HG02973 (cell line): ENCODE measurements around the gene STRA6.

Experiments used
- ATAC-seq: cut with Tn5 transposase; IDR thresholded peaks from one replicate; pipeline ENCODE4 v1.9.1; 2021; ENCODE audit warnings: moderate library complexity; ENCODE audit not compliant: unreplicated experiment

The STRA6 gene

DNA sequence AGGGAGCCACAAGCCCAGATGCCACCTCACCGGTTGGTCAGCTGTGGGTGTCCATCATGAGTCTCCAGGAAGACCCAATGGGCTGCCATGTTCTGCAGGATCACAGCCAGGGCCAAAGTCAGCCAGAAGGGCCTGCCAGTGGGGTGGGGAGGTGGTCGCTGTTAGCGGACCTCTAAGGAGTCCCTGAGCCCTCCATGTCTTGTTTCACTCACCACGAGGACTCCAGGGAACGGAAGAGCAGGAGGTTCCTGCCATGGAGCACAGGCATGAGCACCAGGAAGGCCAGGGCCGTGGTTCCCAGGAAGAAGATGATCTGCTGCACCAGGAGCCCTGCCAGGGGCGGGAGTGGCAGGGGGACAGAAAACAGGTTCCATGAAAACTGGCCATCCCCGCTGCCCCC lies 20.5 kb downstream of the STRA6 start:
- no peak for ATAC-seq

- ATAC-seq, result no peak
Observed at GRCh38 chr15:74180881-74181602, 21.5 kb downstream of the STRA6 start.

GRCh38 chr15:74179983-74180880 lies 22.4 kb downstream of the STRA6 start:
- ATAC-seq, result no peak

- ATAC-seq, result no peak
Observed at GRCh38 chr15:74179101-74179841, 23.3 kb downstream of the STRA6 start.

DNA sequence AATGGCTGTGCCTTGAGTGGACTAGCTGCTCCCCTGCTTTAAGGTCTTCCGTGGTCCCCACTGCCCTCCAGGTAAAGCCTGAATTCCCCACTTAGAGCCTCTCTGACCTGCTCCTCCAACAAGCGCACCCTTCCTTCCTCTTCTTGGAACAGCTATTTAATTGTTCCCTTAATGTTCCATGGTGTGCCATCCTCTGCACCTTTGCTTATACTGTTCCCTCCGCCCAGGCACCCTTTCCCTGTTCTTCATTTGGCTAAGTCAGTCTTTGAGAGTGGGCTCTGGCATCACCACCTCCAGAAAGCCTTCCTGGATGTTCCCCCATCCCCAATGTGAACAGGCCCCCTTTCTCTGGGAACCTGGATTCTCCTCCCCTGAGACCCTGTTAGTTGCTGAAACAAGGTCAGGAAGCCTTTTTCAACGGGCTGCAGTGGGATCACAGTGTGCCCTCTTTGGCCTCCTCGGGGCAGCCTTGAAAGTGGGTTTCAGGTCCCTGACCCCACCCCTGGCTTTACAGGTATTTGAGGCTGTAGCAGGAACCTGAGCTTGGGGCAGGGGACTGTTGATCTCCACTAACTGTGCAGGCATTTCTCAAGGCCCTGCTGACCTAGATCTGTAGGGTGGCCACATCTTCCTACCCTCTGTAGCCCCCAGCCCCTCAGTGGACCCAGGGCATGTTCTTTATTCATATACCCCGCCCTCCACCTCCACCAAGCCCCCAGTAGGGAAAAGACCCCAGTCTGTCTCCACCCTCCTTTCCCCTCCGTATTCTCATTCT lies 24.1 kb downstream of the STRA6 start:
- no peak for ATAC-seq

DNA sequence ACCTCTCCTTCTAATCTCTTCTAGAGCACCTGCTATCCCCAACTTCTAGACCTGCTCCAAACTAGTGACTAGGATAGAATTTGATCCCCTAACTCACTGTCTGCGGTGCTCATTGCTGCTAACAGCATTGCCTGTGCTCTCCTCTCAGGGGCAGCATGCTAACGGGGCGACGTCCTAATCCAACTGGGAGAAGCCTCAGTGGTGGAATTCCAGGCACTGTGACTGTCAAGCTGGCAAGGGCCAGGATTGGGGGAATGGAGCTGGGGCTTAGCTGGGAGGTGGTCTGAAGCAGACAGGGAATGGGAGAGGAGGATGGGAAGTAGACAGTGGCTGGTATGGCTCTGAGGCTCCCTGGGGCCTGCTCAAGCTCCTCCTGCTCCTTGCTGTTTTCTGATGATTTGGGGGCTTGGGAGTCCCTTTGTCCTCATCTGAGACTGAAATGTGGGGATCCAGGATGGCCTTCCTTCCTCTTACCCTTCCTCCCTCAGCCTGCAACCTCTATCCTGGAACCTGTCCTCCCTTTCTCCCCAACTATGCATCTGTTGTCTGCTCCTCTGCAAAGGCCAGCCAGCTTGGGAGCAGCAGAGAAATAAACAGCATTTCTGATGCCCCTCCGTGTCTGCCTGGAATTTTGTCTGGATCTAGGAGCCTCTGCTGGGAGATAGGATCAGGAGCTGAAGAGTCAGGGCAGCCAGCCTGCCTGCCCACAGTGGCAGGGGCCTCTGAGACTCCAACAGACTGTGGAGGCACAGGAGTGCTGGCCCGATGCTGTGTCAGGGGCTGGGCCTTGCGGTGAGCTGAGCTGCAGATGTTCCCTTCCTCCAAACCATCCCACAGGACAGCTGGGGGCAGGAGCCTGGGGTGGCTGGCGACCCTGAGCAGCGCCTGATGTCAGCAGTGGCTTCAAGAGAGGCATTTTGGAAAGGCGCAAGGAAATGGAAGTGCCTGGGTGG lies 26.0 kb downstream of the STRA6 start:
- no peak for ATAC-seq

DNA sequence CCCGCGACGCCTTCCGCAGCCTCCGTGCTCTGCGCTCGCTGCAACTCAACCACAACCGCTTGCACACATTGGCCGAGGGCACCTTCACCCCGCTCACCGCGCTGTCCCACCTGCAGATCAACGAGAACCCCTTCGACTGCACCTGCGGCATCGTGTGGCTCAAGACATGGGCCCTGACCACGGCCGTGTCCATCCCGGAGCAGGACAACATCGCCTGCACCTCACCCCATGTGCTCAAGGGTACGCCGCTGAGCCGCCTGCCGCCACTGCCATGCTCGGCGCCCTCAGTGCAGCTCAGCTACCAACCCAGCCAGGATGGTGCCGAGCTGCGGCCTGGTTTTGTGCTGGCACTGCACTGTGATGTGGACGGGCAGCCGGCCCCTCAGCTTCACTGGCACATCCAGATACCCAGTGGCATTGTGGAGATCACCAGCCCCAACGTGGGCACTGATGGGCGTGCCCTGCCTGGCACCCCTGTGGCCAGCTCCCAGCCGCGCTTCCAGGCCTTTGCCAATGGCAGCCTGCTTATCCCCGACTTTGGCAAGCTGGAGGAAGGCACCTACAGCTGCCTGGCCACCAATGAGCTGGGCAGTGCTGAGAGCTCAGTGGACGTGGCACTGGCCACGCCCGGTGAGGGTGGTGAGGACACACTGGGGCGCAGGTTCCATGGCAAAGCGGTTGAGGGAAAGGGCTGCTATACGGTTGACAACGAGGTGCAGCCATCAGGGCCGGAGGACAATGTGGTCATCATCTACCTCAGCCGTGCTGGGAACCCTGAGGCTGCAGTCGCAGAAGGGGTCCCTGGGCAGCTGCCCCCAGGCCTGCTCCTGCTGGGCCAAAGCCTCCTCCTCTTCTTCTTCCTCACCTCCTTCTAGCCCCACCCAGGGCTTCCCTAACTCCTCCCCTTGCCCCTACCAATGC lies 27.1 kb downstream of the STRA6 start:
- no peak for ATAC-seq

- no peak for ATAC-seq
Observed at GRCh38 chr15:74174958-74175253, 27.7 kb downstream of the STRA6 start.

DNA sequence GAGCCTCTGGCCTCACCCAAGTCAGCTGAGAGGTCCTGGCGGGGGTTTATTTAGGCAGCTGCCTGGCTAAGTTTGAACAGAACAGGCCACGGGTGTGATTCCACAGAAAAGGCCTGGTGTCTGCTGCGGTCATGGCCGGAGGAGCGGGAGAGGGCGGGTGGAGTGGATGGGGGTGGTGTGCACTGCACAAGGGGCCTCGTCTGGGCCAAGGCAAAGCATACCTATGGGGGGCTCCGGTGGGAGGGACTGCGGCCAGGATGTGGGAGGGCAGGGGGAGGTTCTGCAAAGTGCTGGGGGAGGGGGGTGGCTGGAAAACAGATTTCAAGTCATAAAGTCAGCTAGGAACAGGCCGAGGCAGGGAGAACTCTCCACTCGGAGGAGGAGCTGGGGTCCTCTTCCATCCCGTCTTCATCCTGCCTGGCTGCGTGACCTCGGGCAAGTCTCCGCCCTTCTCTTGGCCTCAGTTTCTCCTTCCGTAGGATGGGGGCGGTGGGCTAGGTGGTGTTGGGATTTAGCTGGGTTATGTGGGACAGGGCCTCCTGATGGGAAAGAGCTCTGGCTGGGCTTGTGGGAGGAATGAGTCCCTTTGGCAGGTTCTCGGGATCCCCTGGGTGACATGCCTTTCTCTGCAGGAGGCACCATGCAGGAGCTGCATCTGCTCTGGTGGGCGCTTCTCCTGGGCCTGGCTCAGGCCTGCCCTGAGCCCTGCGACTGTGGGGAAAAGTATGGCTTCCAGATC lies 28.2 kb downstream of the STRA6 start:
- ATAC-seq, result no peak

GRCh38 chr15:74173380-74174218 lies 29.0 kb downstream of the STRA6 start, which contains the start of gene ISLR:
Gene ISLR, plus strand, starts transcription at chr15:74173710. Its CDS starts 1,149 bp downstream, at chr15:74174859.
- ATAC-seq, result no peak

GRCh38 chr15:74172701-74173379 lies 29.7 kb downstream of the STRA6 start:
- no peak for ATAC-seq

DNA sequence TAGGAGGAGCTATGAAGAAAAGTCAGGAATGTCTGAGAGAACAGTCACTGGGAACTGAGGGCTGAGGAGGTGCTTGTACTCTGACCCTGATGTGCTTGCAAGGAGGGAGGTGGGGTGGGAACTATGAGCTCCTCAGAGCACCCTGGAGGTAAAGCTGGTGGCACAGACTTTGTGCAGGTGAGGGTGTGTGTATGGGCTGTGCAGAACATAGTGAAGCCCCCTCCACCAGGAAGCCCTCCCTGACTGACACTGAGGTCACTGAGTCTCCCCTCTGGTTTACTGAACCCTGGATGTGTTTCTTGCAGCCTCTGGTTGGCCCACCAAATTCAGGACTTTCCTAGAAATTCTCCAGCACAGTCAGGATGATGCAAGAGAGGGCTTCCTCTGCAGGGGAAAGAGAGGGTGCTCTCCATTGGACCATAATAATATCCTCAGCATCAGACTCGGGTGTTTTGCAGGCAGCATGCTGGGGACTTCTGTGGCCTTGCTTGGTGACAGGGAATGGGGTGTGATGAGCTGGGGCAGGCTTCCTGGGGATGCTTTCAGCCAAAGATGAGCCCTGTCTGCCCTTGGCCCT lies 30.5 kb downstream of the STRA6 start:
- ATAC-seq, result no peak

DNA sequence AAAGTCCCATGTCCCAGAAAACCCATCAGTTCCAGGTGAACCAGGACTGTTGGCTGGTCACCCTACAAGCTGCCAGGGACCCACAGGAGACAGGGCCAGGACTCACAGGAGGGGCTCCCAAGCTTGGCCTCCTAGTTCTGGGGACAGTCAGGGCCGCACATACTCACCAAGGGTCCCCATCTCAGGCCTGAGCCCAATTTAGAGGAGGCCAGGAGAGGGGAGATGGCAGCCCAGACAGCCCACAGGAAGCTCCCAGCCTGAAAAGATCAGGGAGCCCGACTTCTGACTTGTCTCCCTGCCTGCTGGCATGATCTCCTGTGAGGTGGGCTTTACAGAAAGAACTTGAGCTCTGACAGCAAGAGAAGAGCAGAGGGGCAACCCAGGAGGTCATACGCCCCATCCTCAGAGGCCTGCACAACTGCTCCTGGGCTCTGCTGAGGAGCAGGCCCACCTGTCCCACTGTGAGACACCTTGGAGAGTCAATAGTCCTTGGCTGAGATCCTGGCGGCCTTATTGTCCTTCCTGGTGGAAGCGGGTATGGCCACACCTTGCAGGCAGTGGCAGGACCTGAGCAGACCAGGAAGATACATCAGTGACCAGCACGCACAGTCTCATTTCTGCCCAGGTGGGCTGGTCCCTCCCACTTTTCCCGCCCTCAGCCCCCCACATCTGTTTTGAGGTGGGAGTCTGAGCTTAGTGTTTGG lies 31.6 kb downstream of the STRA6 start:
- no peak for ATAC-seq

DNA sequence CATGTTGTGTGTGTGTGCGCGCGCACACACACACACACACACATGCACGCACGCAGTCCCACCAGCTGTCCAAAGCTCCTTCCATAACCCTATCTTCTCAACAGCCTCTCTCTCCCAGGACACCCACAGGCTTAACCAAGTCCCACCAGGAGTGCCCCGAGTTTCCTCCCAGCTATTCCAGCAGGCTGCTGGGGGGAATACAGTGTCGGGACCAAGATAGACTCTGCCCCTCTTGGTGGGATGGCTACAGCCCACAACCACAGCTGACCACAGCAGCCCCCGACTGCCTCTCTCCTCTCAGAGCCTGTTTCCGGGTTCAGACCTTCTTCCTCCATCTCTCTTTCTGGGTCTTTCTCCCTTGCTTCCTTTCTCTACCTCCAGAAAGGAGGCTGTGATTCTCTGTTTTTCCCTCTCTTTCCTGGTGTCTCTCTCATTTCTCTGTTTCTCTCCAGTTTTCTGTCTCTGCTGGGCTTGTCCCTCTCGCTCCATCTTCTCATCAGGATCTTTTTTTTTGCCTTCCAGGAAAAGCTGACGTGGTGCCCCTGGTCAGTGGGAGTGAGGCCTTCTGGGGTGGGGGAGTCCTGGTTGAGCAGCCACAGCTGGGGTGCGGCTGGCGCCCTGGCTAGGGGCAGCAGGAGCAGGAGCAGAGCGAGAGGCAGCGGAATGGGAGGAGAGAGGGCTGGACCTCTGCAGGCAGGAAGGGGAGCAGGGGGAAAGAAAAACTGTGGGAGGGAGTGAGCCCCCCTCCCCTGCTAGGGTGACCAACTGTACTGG lies 32.3 kb downstream of the STRA6 start:
- ATAC-seq, result no peak

- no peak for ATAC-seq
Observed at GRCh38 chr15:74168711-74169126, 33.9 kb downstream of the STRA6 start.
